GM10248 (cell line): Measurements from ENCODE around the gene ERC2.

Source experiments
- CTCF ChIA-PET: fragments of 300-600 bp; sonication (Branson Sonifier 250); formaldehyde crosslinking; extraction: SDS; loops from one replicate; lab custom pipeline; 2021; ENCODE audit warnings: antibody characterized with exemption; lab: Yijun Ruan, JAX
- POLR2A ChIA-PET: fragments of 350-650 bp; sonication (Branson Sonifier 250); formaldehyde crosslinking; extraction: SDS; loops from one replicate; lab custom pipeline; 2020; ENCODE audit warnings: antibody characterized with exemption; lab: Yijun Ruan, JAX
- DNase-seq: peaks from one replicate; pipeline ENCODE4 v3.0.0; 2012; ENCODE audit errors: extremely low spot score
- CTCF ChIP-seq: IDR thresholded peaks from 2 replicates; pipeline ENCODE4 v1.5.1; 2012; ENCODE audit warnings: mild to moderate bottlenecking, low read depth; ENCODE audit errors: extremely low read depth, missing control alignments, control extremely low read depth

The ERC2 gene

GRCh38 chr3:55974421-55975165 is 493.7 kb downstream of the ERC2 start:
- ChIA-PET CTCF (no interaction called here), POLR2A (no interaction called here)
- DNase-seq: no peak
- TF ChIP-seq CTCF: no peak

GRCh38 chr3:55969634-55970033 is 498.6 kb downstream of the ERC2 start:
- ChIA-PET POLR2A (no interaction called here), CTCF (interaction anchor here (1.0 kb wide), 1 partner anchor 19 kb away, joined by 3 read pairs; no protein-coding TSS in a partner anchor)
- no peak for TF ChIP-seq CTCF
- no peak for DNase-seq

GRCh38 chr3:55968331-55968730 is 499.9 kb downstream of the ERC2 start:
- ChIA-PET CTCF (no interaction called here), POLR2A (no interaction called here)
- no peak for TF ChIP-seq CTCF
- no peak for DNase-seq

DNA sequence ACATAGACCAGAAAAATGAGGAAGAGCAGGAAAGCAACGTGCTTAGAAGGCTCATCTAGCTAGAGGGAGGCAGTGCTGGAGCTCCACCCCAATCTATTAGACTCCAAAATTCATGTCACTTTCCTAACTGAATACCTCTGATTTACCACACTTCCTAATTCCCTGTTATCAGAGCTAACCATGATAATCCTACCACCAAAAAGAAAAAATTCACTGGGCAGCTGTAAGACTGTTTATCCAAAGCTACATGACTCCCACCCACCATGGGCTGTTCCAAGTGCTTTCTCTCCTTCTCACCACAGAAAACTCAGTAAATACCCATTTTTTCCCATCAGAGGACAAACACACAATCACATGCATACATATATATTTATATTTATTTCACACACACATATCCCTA is 501.7 kb downstream of the ERC2 start:
- no peak for TF ChIP-seq CTCF
- DNase-seq: no peak
- ChIA-PET CTCF (interaction anchor here (1.3 kb wide), 1 partner anchor 9 kb away, joined by 3 read pairs; no protein-coding TSS in a partner anchor), POLR2A (no interaction called here)

DNA sequence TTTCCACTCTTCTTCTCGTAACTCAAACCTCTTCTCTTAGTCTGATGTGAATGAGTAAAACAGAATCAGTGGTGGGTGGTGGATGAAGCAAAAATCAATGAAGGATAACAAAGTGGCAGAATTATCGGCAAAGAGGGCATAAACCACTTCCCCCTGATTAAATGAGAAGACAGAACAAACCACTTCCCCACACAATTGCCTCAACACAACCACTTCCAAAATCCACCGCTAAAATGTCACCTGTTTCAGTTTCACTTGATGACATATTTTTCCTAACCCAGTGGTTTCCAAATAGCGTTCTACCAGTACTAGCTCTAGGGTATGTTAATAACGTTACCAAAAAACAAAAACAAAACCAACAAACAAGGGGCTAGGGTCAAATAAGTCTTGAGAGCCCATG is 502.5 kb downstream of the ERC2 start:
- DNase-seq: no peak
- CTCF ChIA-PET: no interaction called here
- TF ChIP-seq CTCF: no peak
- POLR2A ChIA-PET: no interaction called here

- no peak for DNase-seq
- no peak for TF ChIP-seq CTCF
- ChIA-PET CTCF (interaction anchor here (0.9 kb wide), 1 partner anchor 25 kb away, joined by 3 read pairs; no protein-coding TSS in a partner anchor), POLR2A (no interaction called here)
Measured at GRCh38 chr3:55964491-55964985, 503.7 kb downstream of the ERC2 start.
